Thymus (tissue), 11 donors: Measurements from ENCODE around the gene FTO. TPM values are rescaled to one million over a fixed set of nuclear protein-coding genes. Genes with fewer than 3 reads are reported as not detected.

Experiments
- DNase-seq, 9 donors: peaks; one replicate each; pipeline ENCODE4 v3.0.0-alpha.2; 2013; ENCODE audit warnings: low spot score in 9 of 9, low read depth in 6 of 9, missing footprints in 1 of 9
- H3K27ac ChIP-seq, 2 donors: one replicate each; pipeline ENCODE4 v1.5.1; 2013; ENCODE audit warnings: control low read depth in 1 of 2, low read depth in 1 of 2, low read length in 1 of 2, mild to moderate bottlenecking in 1 of 2, moderate library complexity in 1 of 2
- H3K27me3 ChIP-seq, 2 donors: one replicate each; pipeline ENCODE4 v1.5.1; 2013; ENCODE audit warnings: low read length in 1 of 2; ENCODE audit not compliant: control insufficient read depth in 2 of 2, insufficient read depth in 1 of 2
- H3K36me3 ChIP-seq, 2 donors: one replicate each; pipeline ENCODE4 v1.5.1; 2013; ENCODE audit warnings: low read length in 1 of 2, mild to moderate bottlenecking in 1 of 2, moderate library complexity in 1 of 2; ENCODE audit not compliant: control insufficient read depth in 2 of 2, insufficient read depth in 2 of 2
- H3K4me1 ChIP-seq, 2 donors: one replicate each; pipeline ENCODE4 v1.5.1; 2013; ENCODE audit warnings: low read length in 2 of 2; ENCODE audit not compliant: control insufficient read depth in 2 of 2, insufficient read depth in 2 of 2
- H3K4me3 ChIP-seq, 2 donors: one replicate each; pipeline ENCODE4 v1.5.1; 2013; ENCODE audit warnings: low read length in 2 of 2, control low read depth in 1 of 2, mild to moderate bottlenecking in 1 of 2
- H3K9me3 ChIP-seq, 2 donors: one replicate each; pipeline ENCODE4 v1.5.1; 2013; ENCODE audit warnings: low read length in 1 of 2, mild to moderate bottlenecking in 1 of 2; ENCODE audit not compliant: control insufficient read depth in 2 of 2, insufficient read depth in 1 of 2
- WGBS: extraction: QIAGEN DNeasy Blood & Tissue Kit; methylation state at CpG from one replicate; pipeline ENCODE4 v1.1.7; 2013; 5-methylcytosine and 5-hydroxymethylcytosine counted together
- polyA plus RNA-seq: library from polyadenylated mRNA; stranded (reverse); fragments of 200-250 nt; gene quantifications from one replicate; pipeline ENCODE4 v1.2.3, GENCODE V29; 2013
- total RNA-seq: library from RNA; stranded (reverse); fragments of 120-200 nt; gene quantifications from one replicate; pipeline ENCODE4 v1.2.4, GENCODE V29; 2013
- donor health status: healthy.

The FTO gene
- total and polyA plus RNA-seq, 2 donors, result 13.7 to 34.5 TPM

DNA sequence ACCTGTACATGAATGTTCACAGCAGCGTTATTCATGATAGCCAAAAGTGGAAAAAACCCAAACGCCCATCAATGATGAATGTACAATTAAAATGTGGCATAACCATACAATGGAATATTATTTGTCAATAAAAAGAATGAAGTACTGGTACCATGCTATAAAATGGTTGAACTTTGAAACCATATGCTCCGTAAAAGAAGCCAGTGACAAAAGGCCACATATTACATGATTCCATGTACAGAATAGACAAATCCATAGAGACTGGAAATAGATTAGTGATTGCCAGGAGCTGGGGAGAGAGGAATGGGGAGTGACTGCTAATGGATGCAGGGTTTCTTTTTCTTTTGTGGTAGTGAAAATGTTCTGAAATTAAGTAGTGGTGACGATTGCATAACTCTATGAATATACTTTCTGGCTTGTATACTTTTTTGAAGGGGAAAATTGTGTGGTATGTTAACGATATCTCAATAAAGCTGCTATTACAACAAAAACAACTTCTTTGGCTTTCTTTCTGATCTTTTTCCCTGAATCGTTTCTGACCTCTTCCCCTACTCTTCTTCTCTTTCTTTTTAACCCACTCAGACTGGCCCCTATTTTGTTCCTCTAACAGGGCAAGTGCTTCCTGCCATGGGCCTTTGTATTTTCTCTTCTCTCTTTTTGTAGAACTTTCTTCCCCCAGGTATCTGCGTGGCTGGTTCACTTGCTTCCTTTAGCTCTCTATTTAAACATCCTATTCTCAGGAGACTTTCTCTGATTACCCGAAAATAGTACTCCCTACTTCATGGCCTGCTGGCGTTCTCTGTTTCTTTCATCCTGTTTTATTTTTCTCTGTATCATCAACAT is 67.9 kb downstream of the FTO start:
- DNase-seq, result no peak
- no peaks in the 10 kb centered on the region for H3K4me1 ChIP-seq
- no peaks in the 10 kb centered on the region for H3K36me3 ChIP-seq
- H3K27me3 ChIP-seq, result no peaks in the 10 kb centered on the region
- 84% methylated on average over 9 of the region's 9 CpGs for WGBS
- no peak overlapping the region for H3K27ac ChIP-seq
- no peak overlapping the region for H3K4me3 ChIP-seq
- no peaks in the 10 kb centered on the region for H3K9me3 ChIP-seq

GRCh38 chr16:53773150-53773846 is 69.3 kb downstream of the FTO start:
- Histone ChIP-seq H3K36me3 (no peaks in the 10 kb centered on the region), H3K27me3 (no peaks in the 10 kb centered on the region), H3K9me3 (no peaks in the 10 kb centered on the region), H3K4me3 (no peak overlapping the region), H3K4me1 (no peaks in the 10 kb centered on the region), H3K27ac (no peak overlapping the region)
- peak in 8 of 9 donors; percentile 29 to 74 (median 36) for DNase-seq
- 65% methylated on average over 5 of the region's 5 CpGs for WGBS

GRCh38 chr16:53773881-53774280 is 69.9 kb downstream of the FTO start:
- H3K4me3 ChIP-seq, result no peak overlapping the region
- H3K36me3 ChIP-seq, result no peaks in the 10 kb centered on the region
- WGBS, result 57% methylated on average over 8 of the region's 8 CpGs
- no peaks in the 10 kb centered on the region for H3K27me3 ChIP-seq
- H3K9me3 ChIP-seq, result no peaks in the 10 kb centered on the region
- no peaks in the 10 kb centered on the region for H3K4me1 ChIP-seq
- no peak for DNase-seq
- H3K27ac ChIP-seq, result no peak overlapping the region

GRCh38 chr16:53775106-53775820 is 71.3 kb downstream of the FTO start:
- H3K27me3 ChIP-seq, result no peaks in the 10 kb centered on the region
- no peak overlapping the region for H3K4me3 ChIP-seq
- H3K27ac ChIP-seq, result no peak overlapping the region
- H3K36me3 ChIP-seq, result no peaks in the 10 kb centered on the region
- H3K9me3 ChIP-seq, result no peaks in the 10 kb centered on the region
- no peaks in the 10 kb centered on the region for H3K4me1 ChIP-seq
- WGBS, result 94% methylated on average over 2 of the region's 2 CpGs
- no peak for DNase-seq

- Histone ChIP-seq H3K27ac (no peak overlapping the region), H3K4me3 (no peak overlapping the region), H3K27me3 (no peaks in the 10 kb centered on the region), H3K36me3 (no peaks in the 10 kb centered on the region), H3K4me1 (no peaks in the 10 kb centered on the region), H3K9me3 (no peaks in the 10 kb centered on the region)
- DNase-seq, result no peak
- 91% methylated on average over 7 of the region's 7 CpGs for WGBS
Measured at GRCh38 chr16:53775821-53776431, 72.0 kb downstream of the FTO start.

- 97% methylated on average over 3 of the region's 3 CpGs for WGBS
- Histone ChIP-seq H3K27ac (no peak overlapping the region), H3K4me1 (no peaks in the 10 kb centered on the region), H3K4me3 (no peak overlapping the region), H3K36me3 (no peaks in the 10 kb centered on the region), H3K9me3 (no peaks in the 10 kb centered on the region), H3K27me3 (no peaks in the 10 kb centered on the region)
- DNase-seq, result no peak
Measured at GRCh38 chr16:53779186-53779585, 75.2 kb downstream of the FTO start.

DNA sequence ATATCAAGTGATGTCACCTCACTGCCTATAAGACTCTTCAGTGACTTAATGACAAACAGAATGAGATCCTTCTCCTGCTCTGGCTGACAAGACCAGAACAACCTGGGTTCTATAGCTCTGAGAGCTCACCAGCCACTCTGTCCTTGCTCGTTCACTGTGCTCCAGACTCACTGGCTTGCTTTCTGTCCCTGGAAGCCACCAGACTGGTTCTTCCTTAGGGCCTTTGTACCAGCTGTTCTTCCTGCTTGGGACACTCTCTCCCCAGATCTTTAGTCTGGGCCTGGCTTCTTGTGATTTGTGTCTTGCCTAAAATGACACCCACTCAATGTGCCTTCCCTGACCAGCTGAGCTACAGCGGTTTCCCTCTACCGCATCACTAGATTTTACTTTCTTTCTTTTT is 76.1 kb downstream of the FTO start:
- Histone ChIP-seq H3K9me3 (no peaks in the 10 kb centered on the region), H3K4me1 (no peaks in the 10 kb centered on the region), H3K36me3 (no peaks in the 10 kb centered on the region), H3K27me3 (no peaks in the 10 kb centered on the region), H3K27ac (no peak overlapping the region), H3K4me3 (no peak overlapping the region)
- WGBS, result 98% methylated on average over 3 of the region's 3 CpGs
- no peak for DNase-seq

DNA sequence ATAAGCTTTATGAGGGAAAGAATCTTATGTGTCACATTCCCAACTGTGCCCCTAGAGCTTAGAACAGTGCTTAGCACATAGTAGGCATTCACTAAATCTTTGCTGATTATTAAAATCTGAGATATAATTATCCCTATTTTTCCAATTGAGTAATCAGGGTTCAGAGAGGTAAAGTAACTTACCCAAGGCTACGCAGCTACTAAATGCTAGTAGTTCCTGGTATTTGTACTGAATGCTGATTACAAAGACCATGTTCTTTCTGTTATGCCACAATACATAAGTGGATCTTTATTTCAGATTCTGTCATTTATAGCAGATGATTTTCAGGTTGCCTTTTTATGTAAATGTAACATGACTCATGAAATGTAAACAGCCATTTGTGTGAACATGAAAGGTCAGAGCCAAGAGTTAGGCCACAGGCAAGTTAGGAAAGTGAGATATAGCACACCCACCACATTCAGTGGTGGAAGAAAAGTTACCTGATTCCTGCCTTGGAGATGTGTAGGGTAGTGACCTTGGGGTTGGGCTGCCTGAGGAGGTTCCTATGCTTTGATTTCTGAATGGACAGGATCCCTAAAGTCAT is 77.2 kb downstream of the FTO start:
- Histone ChIP-seq H3K9me3 (no peaks in the 10 kb centered on the region), H3K4me3 (no peak overlapping the region), H3K27ac (no peak overlapping the region), H3K36me3 (no peaks in the 10 kb centered on the region), H3K4me1 (no peaks in the 10 kb centered on the region), H3K27me3 (no peaks in the 10 kb centered on the region)
- DNase-seq, result no peak
- WGBS, result 95% methylated on average over 1 of the region's 1 CpG
